GM18508 (cell line): ENCODE results near the gene SLC35B2.
A peak's percentile ranks its signal among the peaks of the same experiment; 100 is the strongest.

Experiments
- ATAC-seq: cut with Tn5 transposase; IDR thresholded peaks from one replicate; pipeline ENCODE4 v1.9.1; 2021; ENCODE audit warnings: moderate number of reproducible peaks; ENCODE audit not compliant: insufficient read depth, unreplicated experiment

The SLC35B2 gene

DNA sequence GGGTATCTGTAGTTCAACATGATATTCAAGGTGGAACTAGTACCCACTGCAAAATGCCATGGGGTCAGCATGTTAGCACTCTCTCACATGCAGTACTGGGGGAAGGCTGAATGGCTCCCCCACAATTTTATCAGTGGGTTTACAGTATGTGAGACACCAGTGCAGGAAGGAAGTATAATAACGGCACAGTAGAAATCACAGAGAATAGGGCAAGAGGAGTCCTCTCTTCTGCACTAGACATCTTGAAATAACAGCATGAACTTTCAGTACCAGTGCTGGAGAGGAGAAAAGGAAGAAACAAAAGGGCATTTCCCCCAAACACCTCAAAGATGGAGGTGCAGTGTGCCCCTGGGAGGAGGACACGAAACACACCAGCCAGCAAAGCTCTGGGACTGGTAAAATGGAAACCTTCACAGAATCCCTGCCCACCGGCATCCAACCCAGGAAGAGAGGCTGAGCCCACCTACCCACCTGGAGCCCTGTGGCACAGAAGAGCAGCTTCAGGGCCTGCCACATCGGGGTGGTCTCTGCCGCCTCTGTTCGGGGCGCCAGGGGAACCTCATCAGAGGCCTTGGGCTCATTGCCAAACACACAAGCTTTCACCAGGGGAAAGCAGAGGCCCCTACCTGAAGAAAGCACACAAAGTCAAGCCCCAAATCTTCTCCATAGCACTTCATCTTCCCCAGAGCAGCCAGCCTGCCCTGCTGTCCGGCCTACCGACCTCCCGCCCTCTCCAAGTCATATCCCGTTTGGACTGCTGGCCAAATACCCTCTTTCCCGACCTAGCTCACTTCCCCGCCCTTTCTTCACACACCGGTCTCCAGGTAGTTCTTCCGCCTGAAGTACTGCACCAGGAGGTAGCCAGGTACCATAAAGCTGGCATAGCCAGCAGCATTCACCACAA, 1.2 kb downstream of the SLC35B2 start:
- ATAC-seq, result no peak

GRCh38 chr6:44255105-44255808, 2.1 kb downstream of the SLC35B2 start:
- no peak for ATAC-seq

GRCh38 chr6:44254191-44255104, 2.9 kb downstream of the SLC35B2 start:
- no peak for ATAC-seq

- ATAC-seq, result no peak
Measured at GRCh38 chr6:44253307-44254101, 3.8 kb downstream of the SLC35B2 start.

DNA sequence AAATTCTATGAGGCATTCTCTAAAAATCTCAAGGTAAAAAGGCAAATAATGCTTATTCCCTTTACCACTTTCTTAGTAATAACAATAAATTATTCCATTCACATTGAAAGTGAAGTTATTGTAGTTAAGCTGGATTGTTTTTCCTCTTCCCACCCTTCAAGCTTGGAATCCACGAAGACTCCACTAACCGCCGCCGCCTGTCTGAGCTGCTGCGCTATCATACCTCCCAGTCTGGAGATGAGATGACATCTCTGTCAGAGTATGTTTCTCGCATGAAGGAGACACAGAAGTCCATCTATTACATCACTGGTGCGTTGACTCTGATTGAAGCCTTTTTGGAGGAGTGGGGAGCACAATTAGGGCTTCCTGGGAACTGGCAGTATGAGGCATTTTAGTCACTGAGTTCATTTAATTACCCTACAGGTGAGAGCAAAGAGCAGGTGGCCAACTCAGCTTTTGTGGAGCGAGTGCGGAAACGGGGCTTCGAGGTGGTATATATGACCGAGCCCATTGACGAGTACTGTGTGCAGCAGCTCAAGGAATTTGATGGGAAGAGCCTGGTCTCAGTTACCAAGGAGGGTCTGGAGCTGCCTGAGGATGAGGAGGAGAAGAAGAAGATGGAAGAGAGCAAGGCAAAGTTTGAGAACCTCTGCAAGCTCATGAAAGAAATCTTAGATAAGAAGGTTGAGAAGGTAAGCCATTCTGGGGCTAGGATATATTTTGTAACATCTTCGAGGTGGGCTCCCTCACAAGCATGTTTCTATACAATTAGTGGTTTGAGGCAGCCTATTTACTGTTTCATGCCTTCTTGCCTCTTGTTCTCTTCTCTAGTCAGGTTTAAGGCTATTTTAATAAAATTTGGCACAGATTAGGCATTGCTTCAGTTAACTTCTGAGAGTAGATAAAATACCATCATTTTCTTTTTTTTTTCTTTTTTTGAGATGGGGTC, 5.5 kb downstream of the SLC35B2 start:
- no peak for ATAC-seq

- ATAC-seq, result no peak
Measured at GRCh38 chr6:44250718-44251123, 6.6 kb downstream of the SLC35B2 start.

DNA sequence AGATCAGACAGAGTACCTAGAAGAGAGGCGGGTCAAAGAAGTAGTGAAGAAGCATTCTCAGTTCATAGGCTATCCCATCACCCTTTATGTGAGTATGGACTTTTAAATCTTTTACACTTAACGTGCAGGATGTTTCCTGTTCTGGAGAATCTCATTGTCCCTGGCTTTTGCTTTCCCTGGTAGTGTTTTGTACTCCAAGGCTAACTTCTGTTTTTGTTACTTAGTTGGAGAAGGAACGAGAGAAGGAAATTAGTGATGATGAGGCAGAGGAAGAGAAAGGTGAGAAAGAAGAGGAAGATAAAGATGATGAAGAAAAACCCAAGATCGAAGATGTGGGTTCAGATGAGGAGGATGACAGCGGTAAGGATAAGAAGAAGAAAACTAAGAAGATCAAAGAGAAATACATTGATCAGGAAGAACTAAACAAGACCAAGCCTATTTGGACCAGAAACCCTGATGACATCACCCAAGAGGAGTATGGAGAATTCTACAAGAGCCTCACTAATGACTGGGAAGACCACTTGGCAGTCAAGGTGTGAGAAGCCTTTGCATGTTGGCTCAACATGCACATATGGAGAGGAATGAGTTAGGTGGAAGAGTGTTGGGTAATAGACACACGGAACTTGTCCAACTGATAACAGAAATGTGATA, 7.1 kb downstream of the SLC35B2 start:
- no peak for ATAC-seq

DNA sequence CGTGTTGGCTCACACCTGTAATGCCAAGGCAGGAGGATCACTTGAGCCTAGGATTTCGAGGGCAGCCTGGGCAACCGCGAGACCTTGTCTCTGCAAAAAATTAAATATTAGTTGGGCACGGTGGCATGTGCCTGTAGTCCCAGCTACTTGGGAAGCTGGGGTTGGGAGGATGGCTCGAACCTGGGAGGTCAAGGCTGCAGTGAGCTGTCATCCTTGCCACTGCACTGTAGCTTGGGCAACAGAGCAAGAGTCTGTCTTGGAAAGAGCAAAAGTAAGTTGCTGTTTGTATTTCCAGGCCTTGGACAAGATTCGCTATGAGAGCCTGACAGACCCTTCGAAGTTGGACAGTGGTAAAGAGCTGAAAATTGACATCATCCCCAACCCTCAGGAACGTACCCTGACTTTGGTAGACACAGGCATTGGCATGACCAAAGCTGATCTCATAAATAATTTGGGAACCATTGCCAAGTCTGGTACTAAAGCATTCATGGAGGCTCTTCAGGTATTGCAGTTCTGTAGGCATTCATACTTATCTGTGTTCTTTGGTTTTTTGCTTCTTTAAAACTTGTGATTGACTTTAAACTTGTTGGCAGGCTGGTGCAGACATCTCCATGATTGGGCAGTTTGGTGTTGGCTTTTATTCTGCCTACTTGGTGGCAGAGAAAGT, 8.1 kb downstream of the SLC35B2 start:
- no peak for ATAC-seq

DNA sequence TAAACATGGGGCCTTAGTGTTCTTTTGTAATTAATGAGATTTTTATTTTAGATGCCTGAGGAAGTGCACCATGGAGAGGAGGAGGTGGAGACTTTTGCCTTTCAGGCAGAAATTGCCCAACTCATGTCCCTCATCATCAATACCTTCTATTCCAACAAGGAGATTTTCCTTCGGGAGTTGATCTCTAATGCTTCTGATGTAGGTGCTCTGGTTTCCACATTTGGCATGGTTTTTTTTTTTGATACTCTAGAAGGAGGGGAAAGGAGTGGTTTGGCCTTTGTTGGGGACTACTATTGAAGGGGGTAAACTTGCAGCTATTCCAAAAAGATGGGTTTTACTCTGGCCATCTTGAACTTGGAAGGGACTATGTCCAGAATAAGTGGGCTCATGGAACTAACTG, 8.7 kb downstream of the SLC35B2 start:
- no peak for ATAC-seq

GRCh38 chr6:44247338-44248302, 9.7 kb downstream of the SLC35B2 start:
- ATAC-seq, result no peak

DNA sequence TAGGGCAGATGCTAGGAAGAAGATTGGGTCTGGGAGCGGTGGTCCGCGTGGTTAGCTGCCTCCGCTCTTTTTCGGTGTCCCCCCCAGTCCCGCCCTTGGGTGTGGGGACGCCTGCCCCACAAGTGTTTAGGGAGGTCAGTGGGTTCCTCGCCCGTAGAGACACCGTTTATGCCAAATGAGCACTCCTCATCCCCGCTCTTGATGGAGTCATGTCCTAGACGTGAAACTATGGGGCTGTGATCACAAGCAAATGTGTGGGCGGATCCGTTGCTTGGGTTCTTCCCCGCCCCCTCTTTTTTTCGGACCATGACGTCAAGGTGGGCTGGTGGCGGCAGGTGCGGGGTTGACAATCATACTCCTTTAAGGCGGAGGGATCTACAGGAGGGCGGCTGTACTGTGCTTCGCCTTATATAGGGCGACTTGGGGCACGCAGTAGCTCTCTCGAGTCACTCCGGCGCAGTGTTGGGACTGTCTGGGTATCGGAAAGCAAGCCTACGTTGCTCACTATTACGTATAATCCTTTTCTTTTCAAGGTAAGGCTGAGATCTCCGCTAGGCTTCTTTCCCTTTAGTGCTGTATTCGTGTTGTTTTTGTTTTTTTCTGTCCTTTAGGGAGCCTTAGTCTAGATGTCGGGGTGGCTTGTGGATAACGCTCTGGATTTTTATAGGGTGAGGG, 10.5 kb downstream of the SLC35B2 start, which contains the start of gene HSP90AB1:
Gene HSP90AB1 (plus strand): TSS at position 439 of the 675 bp plus-strand sequence. CDS start 1,529 bp downstream, outside the sequence.
- peak; percentile 73 for ATAC-seq

DNA sequence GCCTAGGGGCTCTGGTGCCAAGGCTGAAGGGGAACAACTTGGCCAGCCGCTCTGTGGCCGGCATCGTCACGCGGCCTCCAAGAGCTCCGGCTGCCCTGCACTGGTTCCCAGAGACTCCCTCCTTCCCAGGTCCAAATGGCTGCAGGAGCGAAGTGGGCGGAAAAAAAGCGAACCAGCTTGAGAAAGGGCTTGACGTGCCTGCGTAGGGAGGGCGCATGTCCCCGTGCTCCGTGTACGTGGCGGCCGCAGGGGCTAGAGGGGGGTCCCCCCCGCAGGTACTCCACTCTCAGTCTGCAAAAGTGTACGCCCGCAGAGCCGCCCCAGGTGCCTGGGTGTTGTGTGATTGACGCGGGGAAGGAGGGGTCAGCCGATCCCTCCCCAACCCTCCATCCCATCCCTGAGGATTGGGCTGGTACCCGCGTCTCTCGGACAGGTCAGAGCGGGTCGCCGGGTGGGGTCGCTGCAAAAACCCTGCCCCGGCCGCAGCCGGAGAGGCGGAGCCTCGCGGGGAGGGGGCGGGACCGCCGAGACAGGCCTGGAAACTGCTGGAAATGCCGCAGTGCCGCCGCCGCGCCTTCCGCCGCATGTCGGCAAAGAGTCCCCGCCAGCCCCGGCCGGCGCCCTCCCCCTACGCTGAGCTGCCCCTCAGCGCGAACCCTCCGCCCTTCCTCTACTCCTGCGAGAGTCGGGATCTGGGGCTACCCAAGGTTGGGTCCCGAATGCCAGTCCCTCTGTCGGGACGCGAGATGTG, 11.2 kb downstream of the SLC35B2 start:
- peak; percentile 30 for ATAC-seq

DNA sequence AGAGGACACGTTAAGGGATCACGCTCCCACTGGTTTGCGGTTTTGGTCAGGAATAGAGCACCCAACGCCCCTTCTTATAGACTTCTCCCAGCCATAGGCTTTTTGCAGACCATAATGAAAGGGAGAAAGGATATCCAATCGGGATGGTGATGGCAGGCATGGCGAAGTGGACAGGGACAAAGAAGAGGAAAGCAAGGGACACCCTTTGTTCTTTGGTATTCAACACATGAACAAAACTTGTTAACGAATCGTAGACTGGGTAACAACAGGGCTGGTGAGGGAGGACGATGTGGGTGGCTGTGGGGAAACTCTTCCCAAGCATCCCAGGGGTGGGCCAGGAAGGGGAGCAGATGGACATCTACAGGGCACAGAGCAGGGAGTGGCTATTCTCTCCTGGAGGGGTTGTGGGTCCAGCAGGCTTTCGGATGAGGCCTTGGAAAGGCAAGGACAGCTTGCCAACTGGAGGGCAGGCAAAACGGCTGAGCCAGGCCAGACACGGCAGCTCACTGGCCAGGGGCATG, 11.9 kb downstream of the SLC35B2 start:
- ATAC-seq, result no peak

GRCh38 chr6:44243345-44243744, 14.0 kb downstream of the SLC35B2 start:
- no peak for ATAC-seq
